OCI-LY1 (cell line): ENCODE data around the gene ST7L.
A peak's percentile ranks its signal among the peaks of the same experiment; 100 is the strongest.

Experiments used
- H2AFZ ChIP-seq: fragments of 200-600 bp; sonication (generic), shearing (Covaris generic); 2 replicates; pipeline ENCODE4 v1.6.0; 2014; ENCODE audit warnings: antibody characterized with exemption, mild to moderate bottlenecking, low read length
- H3F3A ChIP-seq: fragments of 200-600 bp; sonication (generic), shearing (Covaris generic); 2 replicates; pipeline ENCODE4 v1.6.0; 2014; ENCODE audit warnings: mild to moderate bottlenecking, antibody characterized with exemption, low read length, moderate library complexity; ENCODE audit not compliant: insufficient read depth
- H3K27ac ChIP-seq: fragments of 200-600 bp; sonication (generic); 2 replicates; pipeline ENCODE4 v1.5.1; 2014; ENCODE audit warnings: low read length, mixed run types, mild to moderate bottlenecking, low read depth; ENCODE audit not compliant: poor library complexity, severe bottlenecking
- H3K27me3 ChIP-seq: fragments of 200-600 bp; sonication (generic); 2 replicates; pipeline ENCODE4 v1.6.0; 2014; ENCODE audit warnings: antibody characterized with exemption, mild to moderate bottlenecking, low read length, moderate library complexity; ENCODE audit not compliant: insufficient read depth
- H3K36me3 ChIP-seq: fragments of 200-600 bp; sonication (generic); 2 replicates; pipeline ENCODE4 v1.6.1; 2014; ENCODE audit warnings: mild to moderate bottlenecking, antibody characterized with exemption, low read length, moderate library complexity, mixed read lengths; ENCODE audit not compliant: insufficient read depth
- H3K4me1 ChIP-seq: fragments of 200-600 bp; sonication (generic); 2 replicates; pipeline ENCODE4 v1.5.1; 2014; ENCODE audit warnings: mild to moderate bottlenecking, low read length, moderate library complexity; ENCODE audit not compliant: insufficient read depth, severe bottlenecking
- H3K4me2 ChIP-seq: fragments of 200-600 bp; sonication (generic), shearing (Covaris generic); 2 replicates; pipeline ENCODE4 v1.6.1; 2014; ENCODE audit warnings: low read length
- H3K4me3 ChIP-seq: fragments of 200-600 bp; sonication (generic); 2 replicates; pipeline ENCODE4 v1.5.1; 2014; ENCODE audit warnings: low read length, low read depth, mild to moderate bottlenecking, mixed read lengths; ENCODE audit not compliant: poor library complexity, severe bottlenecking
- H3K79me2 ChIP-seq: fragments of 200-600 bp; shearing (Covaris generic); 2 replicates; pipeline ENCODE4 v1.6.1; 2016; ENCODE audit warnings: mixed run types, low read length, mixed read lengths; ENCODE audit not compliant: insufficient read depth
- H3K9ac ChIP-seq: fragments of 200-600 bp; sonication (generic), shearing (Covaris generic); 2 replicates; pipeline ENCODE4 v1.6.1; 2014; ENCODE audit warnings: mild to moderate bottlenecking, low read length, mixed read lengths
- H3K9me2 ChIP-seq: fragments of 200-600 bp; sonication (generic), shearing (Covaris generic); 2 replicates; pipeline ENCODE4 v1.6.1; 2014; ENCODE audit warnings: low read depth, mild to moderate bottlenecking, low read length, mixed read lengths
- H3K9me3 ChIP-seq: fragments of 200-600 bp; shearing (Covaris generic); 2 replicates; pipeline ENCODE4 v1.6.1; 2014; ENCODE audit warnings: low read length, mixed read lengths
- H4K20me1 ChIP-seq: fragments of 200-600 bp; sonication (generic), shearing (Covaris generic); 2 replicates; pipeline ENCODE4 v1.6.0; 2016; ENCODE audit warnings: mild to moderate bottlenecking, low read length; ENCODE audit not compliant: insufficient read depth
- CTCF ChIP-seq: fragments of 200-600 bp; sonication (generic), shearing (Covaris generic); IDR thresholded peaks from 2 replicates; pipeline ENCODE4 v1.5.1; 2017; ENCODE audit warnings: mild to moderate bottlenecking, antibody characterized with exemption, low read length, moderate library complexity, mixed read lengths
- EZH2 ChIP-seq: fragments of 200-600 bp; sonication (generic), shearing (Covaris generic); IDR thresholded peaks from 2 replicates; pipeline ENCODE4 v1.8.0; 2017; ENCODE audit warnings: borderline replicate concordance, mixed run types, mild to moderate bottlenecking, antibody characterized with exemption, low read length, moderate library complexity, mixed read lengths

Gene ST7L, protein sequence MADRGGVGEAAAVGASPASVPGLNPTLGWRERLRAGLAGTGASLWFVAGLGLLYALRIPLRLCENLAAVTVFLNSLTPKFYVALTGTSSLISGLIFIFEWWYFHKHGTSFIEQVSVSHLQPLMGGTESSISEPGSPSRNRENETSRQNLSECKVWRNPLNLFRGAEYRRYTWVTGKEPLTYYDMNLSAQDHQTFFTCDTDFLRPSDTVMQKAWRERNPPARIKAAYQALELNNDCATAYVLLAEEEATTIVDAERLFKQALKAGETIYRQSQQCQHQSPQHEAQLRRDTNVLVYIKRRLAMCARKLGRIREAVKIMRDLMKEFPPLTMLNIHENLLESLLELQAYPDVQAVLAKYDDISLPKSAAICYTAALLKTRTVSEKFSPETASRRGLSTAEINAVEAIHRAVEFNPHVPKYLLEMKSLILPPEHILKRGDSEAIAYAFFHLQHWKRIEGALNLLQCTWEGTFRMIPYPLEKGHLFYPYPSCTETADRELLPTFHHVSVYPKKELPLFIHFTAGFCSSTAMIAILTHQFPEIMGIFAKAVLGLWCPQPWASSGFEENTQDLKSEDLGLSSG

GRCh38 chr1:112618721-112619517 is at the start of gene ST7L:
Gene ST7L (minus strand): TSS chr1:112619141. CDS start chr1:112619113, 28 bp downstream.
- no peaks in the 10 kb centered on the region for H3F3A ChIP-seq
- peak within 1 kb of the TSS; percentile 83 for H3K4me2 ChIP-seq
- peak within 1 kb of the TSS; percentile 68; the same call in 1 of the 2 replicates for H2AFZ ChIP-seq
- no peaks in the 10 kb centered on the region for H3K27me3 ChIP-seq
- no peaks in the 10 kb centered on the region for H3K9me3 ChIP-seq
- peaks cover 39% of the 10 kb centered on the region for H3K79me2 ChIP-seq
- H3K27ac ChIP-seq: peak within 1 kb of the TSS; percentile 96
- H3K9me2 ChIP-seq: no peaks in the 10 kb centered on the region
- peak within 1 kb of the TSS; percentile 93 for H3K9ac ChIP-seq
- no peak for TF ChIP-seq EZH2
- no peak for TF ChIP-seq CTCF
- no peaks in the 10 kb centered on the region for H3K36me3 ChIP-seq
- H4K20me1 ChIP-seq: no peaks in the 10 kb centered on the region
- peak within 1 kb of the TSS; percentile 71 for H3K4me3 ChIP-seq
- peaks cover 44% of the 10 kb centered on the region for H3K4me1 ChIP-seq

DNA sequence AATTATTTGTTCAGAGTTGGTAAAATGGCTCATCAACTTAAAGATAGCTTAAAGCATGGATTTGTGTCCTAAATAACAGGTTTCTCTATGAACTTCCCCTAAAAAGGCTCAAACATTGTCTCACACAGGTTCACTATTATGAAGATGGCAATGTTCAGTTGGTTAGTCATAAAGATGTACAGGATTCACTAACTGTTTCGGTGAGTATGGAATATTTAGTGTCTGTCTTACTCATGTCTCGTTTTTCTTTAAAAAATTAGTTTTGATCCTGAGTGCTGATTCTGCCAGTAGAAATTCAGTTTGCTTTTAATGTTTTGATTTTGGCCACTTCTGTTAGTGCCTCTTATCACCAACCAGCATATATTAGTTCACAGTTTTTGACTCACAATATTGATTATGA is 48.0 kb upstream of the ST7L start:
- Histone ChIP-seq H2AFZ (no peak overlapping the region), H3K4me1 (no peaks in the 10 kb centered on the region), H3K9me2 (no peaks in the 10 kb centered on the region), H3K79me2 (no peaks in the 10 kb centered on the region), H3K9ac (no peak overlapping the region), H3K4me3 (no peak overlapping the region), H3K27me3 (no peaks in the 10 kb centered on the region), H3F3A (no peaks in the 10 kb centered on the region; the same call in 1 of the 2 replicates), H3K36me3 (peaks cover 98% of the 10 kb centered on the region), H3K4me2 (no peak overlapping the region), H3K27ac (no peak overlapping the region), H3K9me3 (no peaks in the 10 kb centered on the region), H4K20me1 (no peaks in the 10 kb centered on the region)
- no peak for TF ChIP-seq EZH2
- no peak for TF ChIP-seq CTCF

DNA sequence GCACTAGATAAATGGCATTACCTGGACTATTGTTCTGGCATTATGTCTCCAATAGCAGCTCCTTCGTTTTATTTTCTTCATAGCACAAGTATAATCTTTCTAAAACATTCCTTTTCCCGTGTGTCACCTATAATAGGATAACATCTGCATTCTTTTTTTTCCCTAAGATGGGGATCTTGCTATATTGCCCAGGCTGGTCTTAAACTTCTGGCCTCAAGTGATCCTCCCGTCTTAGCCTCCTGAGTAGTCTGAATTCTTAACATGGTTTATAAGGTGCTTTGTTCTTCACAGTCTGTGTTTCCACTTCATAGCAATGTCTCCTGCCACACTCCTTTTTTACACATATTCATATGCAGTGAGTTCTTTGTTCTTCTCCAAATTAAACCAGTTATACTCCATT is 46.9 kb upstream of the ST7L start:
- no peaks in the 10 kb centered on the region; the same call in 1 of the 2 replicates for H3F3A ChIP-seq
- no peaks in the 10 kb centered on the region for H3K4me1 ChIP-seq
- no peak for TF ChIP-seq CTCF
- no peak overlapping the region for H3K4me2 ChIP-seq
- no peak overlapping the region for H3K9ac ChIP-seq
- H3K79me2 ChIP-seq: no peaks in the 10 kb centered on the region
- H3K36me3 ChIP-seq: peaks cover 98% of the 10 kb centered on the region
- no peaks in the 10 kb centered on the region for H3K9me2 ChIP-seq
- H3K27me3 ChIP-seq: no peaks in the 10 kb centered on the region
- H2AFZ ChIP-seq: no peak overlapping the region
- H3K27ac ChIP-seq: no peak overlapping the region
- H3K9me3 ChIP-seq: no peaks in the 10 kb centered on the region
- no peaks in the 10 kb centered on the region for H4K20me1 ChIP-seq
- H3K4me3 ChIP-seq: no peak overlapping the region
